ENCODE measurements around the gene LMNA. TPM values are rescaled to one million over a fixed set of nuclear protein-coding genes. Genes with fewer than 3 reads are reported as not detected.
"Not testable (repeated sequence)": the region's sequence is repeated elsewhere in the genome, so short reads cannot be mapped to it uniquely, and the experiment has no call there.

Gene LMNA
- total and polyA plus RNA-seq, 4 donors: 60.4 to 160 (median 97.2) TPM

DNA sequence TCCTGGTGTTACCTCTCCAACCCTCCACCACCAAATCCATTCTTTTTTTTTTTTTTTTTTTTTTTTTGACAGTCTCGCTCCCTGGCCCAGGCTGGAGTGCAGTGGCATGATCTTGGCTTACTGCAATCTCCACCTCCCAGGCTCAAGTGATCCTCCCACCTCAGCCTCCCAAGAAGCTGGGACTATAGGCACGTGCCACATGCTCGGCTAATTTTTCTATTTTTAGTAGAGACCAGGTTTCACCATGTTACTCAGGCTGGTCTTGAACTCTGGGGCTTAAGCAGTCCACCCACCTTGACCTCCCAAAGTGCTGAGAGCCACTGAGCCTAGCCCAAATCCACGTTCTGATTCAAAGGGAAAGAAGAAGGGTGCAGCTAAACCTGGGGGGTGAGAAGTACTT lies 6.5 kb downstream of the LMNA start:
- not testable (repeated sequence) for H3K4me3 ChIP-seq (ENCODE audit: low read depth in 1 of 3, low read length in 3 of 3); H3K27me3 ChIP-seq (ENCODE audit: control insufficient read depth in 4 of 4, insufficient read depth in 4 of 4, low read length in 3 of 4); DNase-seq (ENCODE audit: low spot score); H3K9ac ChIP-seq (ENCODE audit: low read depth in 1 of 2, low read length in 2 of 2); H3K9me3 ChIP-seq (ENCODE audit: control insufficient read depth in 4 of 4, low read length in 3 of 4); H3K36me3 ChIP-seq (ENCODE audit: control insufficient read depth in 4 of 4, insufficient read depth in 3 of 4, low read depth in 1 of 4, low read length in 3 of 4)
- 71% methylated on average over 4 of the region's 4 CpGs for WGBS
- H3K4me1 ChIP-seq (ENCODE audit: control insufficient read depth in 4 of 4, insufficient read depth in 4 of 4, low read length in 3 of 4): peaks cover 16 to 76% (median 51%) of the 10 kb centered on the region in 4 donors
- H3K27ac ChIP-seq (ENCODE audit: low read depth in 1 of 2, low read length in 2 of 2): peak overlapping the region; percentile 0 to 91

DNA sequence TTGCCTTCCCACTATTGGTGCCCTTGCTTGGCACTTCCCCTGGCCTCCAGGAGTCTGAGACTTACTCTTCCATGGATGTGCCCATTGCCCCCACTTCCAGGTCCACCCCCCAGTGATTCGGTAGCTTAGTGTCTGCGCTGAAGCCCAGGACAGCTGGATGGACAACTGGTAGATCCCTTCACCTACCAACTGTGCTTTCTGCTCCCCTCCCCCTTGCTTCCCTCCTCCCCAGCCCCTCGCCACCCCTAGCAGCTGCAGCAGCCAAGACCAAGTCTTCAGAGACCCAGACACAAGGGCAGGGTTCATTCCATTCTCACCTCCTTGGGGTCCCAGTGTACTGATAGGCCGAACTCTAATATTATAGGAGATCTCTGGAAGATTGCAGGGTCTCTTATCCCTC lies 6.9 kb downstream of the LMNA start:
- no peak overlapping the region for H3K9ac ChIP-seq (ENCODE audit: low read depth in 1 of 2, low read length in 2 of 2)
- H3K4me3 ChIP-seq (ENCODE audit: low read depth in 1 of 3, low read length in 3 of 3): no peak overlapping the region
- peak overlapping the region; percentile 0 to 91 for H3K27ac ChIP-seq (ENCODE audit: low read depth in 1 of 2, low read length in 2 of 2)

More for the DNA sequence above, 6.9 kb downstream of the LMNA start:
- H3K27me3 ChIP-seq (ENCODE audit: control insufficient read depth in 4 of 4, insufficient read depth in 4 of 4, low read length in 3 of 4): no peaks in the 10 kb centered on the region
- DNase-seq (ENCODE audit: low spot score): no peak
- H3K9me3 ChIP-seq (ENCODE audit: control insufficient read depth in 4 of 4, low read length in 3 of 4): no peaks in the 10 kb centered on the region
- 87% methylated on average over 4 of the region's 4 CpGs for WGBS
- TF ChIP-seq FOXA2 (IDR thresholded peaks at IDR 0.05) (no peak), HNF4G (IDR thresholded peaks at IDR 0.05) (no peak), FOXA1 (IDR thresholded peaks at IDR 0.05) (no peak), TAF1 (conservative IDR thresholded peaks at IDR 0.05) (no peak), JUND (IDR thresholded peaks at IDR 0.05) (no peak), RAD21 (IDR thresholded peaks at IDR 0.05) (no peak), YY1 (IDR thresholded peaks at IDR 0.05) (no peak), SP1 (IDR thresholded peaks at IDR 0.05) (no peak), HNF4A (conservative IDR thresholded peaks at IDR 0.05) (no peak), NR2F2 (IDR thresholded peaks at IDR 0.05) (no peak), GABPA (IDR thresholded peaks at IDR 0.05 in 1 of 2, conservative IDR thresholded peaks at IDR 0.05 in 1 of 2) (no peak), EGR1 (IDR thresholded peaks at IDR 0.05; ENCODE audit: low read depth in 2 of 2) (no peak)
- TF ChIP-seq, protein P1, sequence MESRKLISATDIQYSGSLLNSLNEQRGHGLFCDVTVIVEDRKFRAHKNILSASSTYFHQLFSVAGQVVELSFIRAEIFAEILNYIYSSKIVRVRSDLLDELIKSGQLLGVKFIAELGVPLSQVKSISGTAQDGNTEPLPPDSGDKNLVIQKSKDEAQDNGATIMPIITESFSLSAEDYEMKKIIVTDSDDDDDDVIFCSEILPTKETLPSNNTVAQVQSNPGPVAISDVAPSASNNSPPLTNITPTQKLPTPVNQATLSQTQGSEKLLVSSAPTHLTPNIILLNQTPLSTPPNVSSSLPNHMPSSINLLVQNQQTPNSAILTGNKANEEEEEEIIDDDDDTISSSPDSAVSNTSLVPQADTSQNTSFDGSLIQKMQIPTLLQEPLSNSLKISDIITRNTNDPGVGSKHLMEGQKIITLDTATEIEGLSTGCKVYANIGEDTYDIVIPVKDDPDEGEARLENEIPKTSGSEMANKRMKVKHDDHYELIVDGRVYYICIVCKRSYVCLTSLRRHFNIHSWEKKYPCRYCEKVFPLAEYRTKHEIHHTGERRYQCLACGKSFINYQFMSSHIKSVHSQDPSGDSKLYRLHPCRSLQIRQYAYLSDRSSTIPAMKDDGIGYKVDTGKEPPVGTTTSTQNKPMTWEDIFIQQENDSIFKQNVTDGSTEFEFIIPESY (IDR thresholded peaks at IDR 0.05): no peak
- TF ChIP-seq, protein P2, sequence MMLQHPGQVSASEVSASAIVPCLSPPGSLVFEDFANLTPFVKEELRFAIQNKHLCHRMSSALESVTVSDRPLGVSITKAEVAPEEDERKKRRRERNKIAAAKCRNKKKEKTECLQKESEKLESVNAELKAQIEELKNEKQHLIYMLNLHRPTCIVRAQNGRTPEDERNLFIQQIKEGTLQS (IDR thresholded peaks at IDR 0.05): no peak
- TF ChIP-seq, protein P3, sequence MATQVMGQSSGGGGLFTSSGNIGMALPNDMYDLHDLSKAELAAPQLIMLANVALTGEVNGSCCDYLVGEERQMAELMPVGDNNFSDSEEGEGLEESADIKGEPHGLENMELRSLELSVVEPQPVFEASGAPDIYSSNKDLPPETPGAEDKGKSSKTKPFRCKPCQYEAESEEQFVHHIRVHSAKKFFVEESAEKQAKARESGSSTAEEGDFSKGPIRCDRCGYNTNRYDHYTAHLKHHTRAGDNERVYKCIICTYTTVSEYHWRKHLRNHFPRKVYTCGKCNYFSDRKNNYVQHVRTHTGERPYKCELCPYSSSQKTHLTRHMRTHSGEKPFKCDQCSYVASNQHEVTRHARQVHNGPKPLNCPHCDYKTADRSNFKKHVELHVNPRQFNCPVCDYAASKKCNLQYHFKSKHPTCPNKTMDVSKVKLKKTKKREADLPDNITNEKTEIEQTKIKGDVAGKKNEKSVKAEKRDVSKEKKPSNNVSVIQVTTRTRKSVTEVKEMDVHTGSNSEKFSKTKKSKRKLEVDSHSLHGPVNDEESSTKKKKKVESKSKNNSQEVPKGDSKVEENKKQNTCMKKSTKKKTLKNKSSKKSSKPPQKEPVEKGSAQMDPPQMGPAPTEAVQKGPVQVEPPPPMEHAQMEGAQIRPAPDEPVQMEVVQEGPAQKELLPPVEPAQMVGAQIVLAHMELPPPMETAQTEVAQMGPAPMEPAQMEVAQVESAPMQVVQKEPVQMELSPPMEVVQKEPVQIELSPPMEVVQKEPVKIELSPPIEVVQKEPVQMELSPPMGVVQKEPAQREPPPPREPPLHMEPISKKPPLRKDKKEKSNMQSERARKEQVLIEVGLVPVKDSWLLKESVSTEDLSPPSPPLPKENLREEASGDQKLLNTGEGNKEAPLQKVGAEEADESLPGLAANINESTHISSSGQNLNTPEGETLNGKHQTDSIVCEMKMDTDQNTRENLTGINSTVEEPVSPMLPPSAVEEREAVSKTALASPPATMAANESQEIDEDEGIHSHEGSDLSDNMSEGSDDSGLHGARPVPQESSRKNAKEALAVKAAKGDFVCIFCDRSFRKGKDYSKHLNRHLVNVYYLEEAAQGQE (IDR thresholded peaks at IDR 0.05): no peak
- TF ChIP-seq, protein P4, sequence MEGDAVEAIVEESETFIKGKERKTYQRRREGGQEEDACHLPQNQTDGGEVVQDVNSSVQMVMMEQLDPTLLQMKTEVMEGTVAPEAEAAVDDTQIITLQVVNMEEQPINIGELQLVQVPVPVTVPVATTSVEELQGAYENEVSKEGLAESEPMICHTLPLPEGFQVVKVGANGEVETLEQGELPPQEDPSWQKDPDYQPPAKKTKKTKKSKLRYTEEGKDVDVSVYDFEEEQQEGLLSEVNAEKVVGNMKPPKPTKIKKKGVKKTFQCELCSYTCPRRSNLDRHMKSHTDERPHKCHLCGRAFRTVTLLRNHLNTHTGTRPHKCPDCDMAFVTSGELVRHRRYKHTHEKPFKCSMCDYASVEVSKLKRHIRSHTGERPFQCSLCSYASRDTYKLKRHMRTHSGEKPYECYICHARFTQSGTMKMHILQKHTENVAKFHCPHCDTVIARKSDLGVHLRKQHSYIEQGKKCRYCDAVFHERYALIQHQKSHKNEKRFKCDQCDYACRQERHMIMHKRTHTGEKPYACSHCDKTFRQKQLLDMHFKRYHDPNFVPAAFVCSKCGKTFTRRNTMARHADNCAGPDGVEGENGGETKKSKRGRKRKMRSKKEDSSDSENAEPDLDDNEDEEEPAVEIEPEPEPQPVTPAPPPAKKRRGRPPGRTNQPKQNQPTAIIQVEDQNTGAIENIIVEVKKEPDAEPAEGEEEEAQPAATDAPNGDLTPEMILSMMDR (IDR thresholded peaks at IDR 0.05; ENCODE audit: low read depth, low read length, missing input control): no peak
- H3K4me1 ChIP-seq (ENCODE audit: control insufficient read depth in 4 of 4, insufficient read depth in 4 of 4, low read length in 3 of 4): peaks cover 16 to 77% (median 52%) of the 10 kb centered on the region in 4 donors
- no peaks in the 10 kb centered on the region for H3K36me3 ChIP-seq (ENCODE audit: control insufficient read depth in 4 of 4, insufficient read depth in 3 of 4, low read depth in 1 of 4, low read length in 3 of 4)

All from liver (tissue), 9 donors.